GM18873 (cell line): ENCODE results near the gene CCNY.
"Not testable (repeated sequence)": the region's sequence is repeated elsewhere in the genome, so short reads cannot be mapped to it uniquely, and the experiment has no call there.

Experiments used
- ATAC-seq: cut with Tn5 transposase; IDR thresholded peaks from one replicate; pipeline ENCODE4 v1.9.1; 2021; ENCODE audit warnings: mild to moderate bottlenecking, moderate library complexity, moderate number of reproducible peaks; ENCODE audit not compliant: unreplicated experiment, low FRiP score

CCNY gene

DNA sequence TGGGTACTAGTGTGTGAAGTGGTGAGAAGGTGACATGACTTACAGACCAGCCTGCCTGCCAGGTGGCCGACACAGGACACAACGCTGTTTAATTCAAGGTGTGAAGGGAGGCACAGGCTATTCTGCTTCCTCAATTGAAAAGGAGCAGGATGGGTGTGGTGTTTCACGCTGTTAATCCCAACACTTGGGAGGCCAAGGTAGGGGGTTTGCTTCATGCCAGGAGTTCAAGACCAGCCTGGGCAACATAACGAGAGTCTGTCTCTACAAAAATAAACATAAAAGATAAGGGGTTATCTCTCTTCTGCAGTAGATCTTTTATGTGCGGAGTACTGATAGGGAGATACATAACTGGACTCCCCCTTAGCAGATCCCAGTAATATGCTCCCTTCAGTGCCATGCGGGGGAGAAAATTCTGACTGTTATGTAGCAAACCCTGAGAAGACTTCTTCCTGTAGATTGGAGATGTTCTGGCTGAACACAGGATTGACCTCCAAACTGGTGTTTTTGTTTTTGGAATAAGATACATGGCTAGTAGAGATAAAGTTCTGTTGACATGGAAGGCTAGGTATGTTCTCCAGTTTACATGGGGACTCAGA is 63.2 kb downstream of the CCNY start:
- ATAC-seq: no peak

DNA sequence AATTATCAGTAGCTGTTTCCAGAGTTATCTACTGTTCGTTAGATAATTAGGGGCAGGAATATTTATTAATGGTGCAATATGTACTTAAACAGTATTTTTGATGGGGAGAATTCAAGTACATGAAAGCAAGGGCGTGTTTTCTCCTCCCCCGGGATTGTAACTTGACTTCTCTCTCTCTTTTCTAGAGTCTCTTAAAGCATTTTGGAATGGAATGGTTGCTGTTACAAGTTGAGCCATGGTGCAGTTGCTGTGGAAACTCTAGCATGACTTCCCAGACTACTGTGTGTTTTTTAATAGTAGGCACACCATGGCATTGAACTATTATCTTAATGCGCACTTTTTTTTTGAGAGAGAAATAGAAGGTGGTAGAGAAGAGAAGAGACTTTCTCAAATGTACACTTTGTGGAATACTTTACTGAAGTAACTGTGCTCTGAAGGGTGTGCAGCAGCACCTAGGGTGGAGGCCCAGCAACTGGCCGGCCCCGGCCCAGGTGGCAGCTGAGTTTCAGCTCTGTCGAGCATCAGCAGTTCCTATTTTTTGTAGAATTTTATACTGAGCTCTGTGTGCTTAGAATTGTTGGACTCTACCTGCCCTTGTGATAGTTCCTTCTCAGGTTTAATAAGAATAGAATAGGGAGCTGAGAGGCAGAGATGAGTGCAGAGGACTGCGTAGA is 64.4 kb downstream of the CCNY start:
- no peak for ATAC-seq

DNA sequence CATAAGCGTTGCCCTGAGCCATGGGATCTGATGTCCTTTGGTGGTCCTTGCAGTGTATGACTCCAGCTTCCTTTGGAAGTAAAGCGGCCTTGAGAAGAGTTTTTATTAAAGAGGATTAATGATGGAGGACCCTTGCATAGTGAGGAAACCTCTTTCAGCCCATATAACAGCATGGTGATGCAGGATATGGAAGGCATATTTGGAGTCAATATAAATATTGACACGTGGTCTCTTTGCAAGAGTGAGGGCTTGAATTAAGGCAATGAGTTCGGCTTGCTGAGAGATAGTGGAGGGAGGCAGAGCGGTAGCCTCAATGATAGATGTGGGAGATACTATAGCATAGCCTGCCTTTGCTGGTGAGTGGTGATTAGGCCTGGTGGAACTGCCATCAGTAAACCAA is 67.2 kb downstream of the CCNY start:
- ATAC-seq: not testable (repeated sequence)

DNA sequence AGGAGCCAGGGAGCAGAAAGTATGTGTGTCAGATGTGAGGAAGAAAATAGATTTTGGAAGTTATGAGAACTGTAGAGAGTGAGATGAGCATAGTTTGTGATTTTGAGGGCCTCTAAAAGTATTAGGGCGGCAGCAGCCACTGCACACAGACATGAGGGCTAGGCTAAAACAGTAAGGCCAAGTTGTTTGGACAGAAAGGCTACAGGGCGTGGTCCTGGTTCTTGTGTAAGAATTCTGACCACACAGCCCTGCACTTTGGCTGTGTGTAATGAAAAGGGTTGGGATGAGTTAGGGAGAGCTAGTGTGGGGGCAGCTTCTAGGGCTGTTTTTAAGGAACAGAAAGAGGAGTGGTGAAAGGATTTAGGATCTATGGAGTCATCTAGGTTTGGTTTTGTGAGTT is 67.8 kb downstream of the CCNY start:
- not testable (repeated sequence) for ATAC-seq

DNA sequence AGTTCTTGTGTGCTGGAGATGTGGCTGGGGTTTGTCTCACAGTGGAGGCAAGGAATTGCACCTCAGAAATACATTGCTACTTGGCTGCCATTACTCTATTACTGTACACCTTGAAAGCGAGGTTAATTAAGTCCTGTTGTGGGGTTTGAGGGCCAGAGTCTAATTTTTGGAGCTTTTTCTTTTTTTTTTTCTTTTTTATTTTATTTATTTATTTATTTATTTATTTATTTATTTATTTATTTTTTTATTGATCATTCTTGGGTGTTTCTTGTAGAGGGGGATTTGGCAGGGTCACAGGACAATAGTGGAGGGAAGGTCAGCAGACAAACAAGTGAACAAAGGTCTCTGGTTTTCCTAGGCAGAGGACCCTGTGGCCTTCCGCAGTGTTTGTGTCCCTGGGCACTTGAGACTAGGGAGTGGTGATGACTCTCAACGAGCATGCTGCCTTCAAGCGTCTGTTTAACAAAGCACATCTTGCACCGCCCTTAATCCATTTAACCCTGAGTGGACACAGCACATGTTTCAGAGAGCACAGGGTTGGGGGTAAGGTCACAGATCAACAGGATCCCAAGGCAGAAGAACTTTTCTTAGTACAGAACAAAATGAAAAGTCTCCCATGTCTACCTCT is 69.8 kb downstream of the CCNY start:
- not testable (repeated sequence) for ATAC-seq

DNA sequence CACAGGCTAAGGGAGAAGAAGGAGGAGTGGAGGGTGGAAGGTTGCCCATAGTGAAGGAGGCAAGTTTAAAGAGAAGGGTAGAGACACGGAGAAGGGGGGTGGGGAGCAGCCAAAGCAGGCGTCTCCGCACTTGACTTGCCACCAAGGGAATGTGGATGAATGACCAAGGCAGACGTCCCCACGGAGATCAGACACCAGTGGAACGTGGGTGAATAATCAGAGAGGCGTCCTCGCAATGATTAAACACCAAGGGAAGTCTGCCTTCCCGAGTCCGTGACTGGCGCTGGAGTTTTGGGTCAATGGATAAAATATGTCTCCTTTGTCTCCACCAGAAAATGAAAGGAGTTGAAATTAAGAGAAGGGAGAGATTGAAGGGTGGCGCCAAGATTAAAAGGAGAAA is 71.4 kb downstream of the CCNY start:
- ATAC-seq: not testable (repeated sequence)

DNA sequence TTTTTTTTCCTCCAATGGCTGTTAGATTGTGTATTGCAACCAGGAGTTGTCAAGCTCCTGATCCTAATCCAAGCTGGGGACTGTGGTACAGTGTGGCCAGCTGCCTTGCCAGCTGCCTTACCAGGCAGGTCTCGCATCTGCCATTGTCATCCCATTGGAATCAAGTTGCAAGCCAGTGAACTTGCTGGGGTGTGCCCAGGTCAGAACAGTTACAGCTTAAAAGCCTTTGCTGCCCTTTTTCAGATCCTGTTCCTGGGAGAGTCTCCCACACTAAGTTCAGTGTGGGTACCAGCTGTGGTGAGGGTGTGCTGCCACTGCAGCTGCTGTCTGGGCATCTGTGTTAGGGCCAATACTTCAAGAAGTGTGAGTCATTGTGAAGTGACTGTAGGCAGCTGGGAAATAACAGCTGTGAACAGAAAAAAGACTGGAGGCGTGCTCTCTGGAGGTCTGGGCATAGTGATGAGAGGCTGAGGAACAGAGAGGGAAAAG is 72.8 kb downstream of the CCNY start:
- no peak for ATAC-seq

DNA sequence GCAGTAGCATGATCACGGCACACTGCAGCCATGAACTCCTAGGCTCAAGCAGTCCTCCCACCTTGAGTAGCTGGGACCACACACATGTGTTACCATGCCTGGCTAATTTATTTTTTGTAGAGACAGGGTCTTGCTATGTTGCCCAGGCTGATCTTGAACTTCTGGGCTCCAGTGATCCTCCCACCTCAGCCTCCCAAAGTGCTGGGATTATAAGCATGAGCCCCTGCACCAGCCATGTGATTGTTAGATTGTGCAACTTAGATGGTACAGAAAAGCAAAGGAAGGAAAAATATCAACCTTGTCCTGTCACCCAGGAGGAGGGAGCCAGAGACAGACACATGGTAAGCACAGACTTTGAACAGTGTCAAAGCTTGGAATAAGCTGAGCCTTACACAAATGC is 73.5 kb downstream of the CCNY start:
- ATAC-seq: no peak

DNA sequence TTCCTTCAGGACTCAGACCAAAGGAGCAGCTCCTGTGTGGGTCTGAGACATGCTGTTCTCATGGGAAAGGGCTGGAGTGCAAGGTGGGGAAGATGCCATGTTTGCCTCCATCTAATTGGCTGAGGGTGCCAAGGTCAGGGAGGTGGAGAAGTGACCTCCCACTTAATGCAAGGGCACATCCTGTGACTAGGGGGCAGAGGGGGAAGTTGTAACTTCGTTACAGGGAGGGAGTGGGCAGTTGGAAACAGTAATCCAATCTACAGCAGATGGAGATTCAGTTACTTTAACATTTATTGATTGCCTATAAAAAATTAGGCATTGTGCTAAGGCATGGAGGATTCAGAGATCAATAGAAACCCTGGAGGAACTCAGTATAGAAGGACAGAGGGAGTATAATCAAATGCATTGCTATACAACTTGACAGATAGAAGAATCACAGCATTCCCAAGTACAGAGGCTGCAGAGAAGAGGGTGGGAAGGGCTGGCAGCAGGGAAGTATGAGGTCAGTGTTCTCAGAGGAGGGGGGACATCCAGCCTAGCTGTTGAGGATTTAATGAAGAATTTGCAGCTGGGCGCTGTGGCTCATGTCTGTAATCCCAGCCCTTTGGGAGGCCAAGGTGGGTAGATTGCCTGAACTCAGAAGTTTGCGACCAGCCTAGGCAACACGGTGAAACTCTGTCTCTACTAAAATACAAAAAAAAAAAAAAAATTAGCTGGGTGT is 75.9 kb downstream of the CCNY start:
- ATAC-seq: no peak

DNA sequence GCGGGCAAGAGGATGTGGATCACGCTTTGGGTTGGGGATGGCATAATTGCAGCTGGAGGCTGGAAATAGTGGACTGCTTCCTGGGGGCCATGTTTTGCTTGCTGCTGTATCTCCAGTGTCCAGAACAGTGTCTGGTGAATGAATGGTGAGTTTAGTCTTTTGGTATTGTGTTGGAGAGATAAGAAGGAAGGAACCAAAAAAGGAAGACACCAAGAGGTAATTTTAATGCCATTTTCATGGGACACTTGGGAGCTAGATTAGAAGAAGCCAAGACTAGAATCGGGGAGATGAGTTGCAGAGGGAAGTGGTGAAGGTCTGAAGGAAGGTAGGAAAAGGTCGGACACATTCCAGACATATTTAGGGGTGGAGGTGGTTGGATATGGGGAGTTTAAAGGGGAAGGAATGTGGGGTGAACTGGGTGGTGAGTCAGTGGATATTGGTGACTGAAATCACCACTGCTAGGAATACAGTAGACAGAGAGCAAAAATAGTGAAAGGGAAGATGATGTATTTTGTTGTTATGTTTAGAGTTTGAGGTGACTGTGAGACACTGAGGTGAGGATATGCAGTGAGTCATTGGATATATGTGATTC is 76.7 kb downstream of the CCNY start:
- no peak for ATAC-seq

DNA sequence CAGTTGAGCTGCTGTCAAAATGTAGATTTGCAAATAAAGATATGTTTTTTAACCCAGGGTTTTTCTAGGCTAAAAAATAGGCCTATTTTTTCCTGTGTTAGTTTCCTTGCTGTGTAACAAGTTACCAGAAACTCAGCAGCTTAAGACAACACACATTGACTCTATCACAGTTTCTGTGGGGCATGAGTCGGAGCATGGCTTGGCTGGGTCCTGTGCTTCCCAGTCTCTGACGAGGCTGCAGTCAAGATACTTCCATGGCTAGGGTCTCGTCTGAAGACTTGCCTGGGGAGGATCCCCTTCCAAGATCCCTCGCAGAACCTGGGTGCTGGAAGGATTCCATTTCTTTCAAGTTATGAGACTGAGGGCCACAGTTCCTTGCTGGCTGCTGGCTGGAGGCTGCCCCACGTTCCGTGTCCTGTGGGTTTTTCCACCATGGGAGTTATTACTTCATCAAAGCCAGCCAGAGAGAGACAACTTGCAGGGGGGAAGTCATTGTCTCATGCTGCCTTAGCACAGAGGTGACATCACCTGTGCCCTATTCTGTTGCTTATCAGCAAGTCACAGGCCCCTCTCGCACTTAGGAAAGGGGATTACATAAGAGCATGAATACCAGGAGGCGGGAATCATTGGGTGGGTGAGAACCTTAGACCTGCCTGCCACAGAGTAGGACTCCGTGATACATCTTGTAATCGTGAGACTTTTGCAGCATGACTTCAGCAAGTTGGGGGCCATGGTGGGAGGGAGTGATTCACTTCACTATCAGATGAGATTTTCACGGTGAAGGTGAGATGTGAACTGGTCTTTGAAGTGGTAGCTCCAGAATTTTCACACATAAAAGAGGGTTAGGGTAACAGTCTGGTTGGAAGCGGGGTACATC is 77.9 kb downstream of the CCNY start:
- ATAC-seq: no peak

DNA sequence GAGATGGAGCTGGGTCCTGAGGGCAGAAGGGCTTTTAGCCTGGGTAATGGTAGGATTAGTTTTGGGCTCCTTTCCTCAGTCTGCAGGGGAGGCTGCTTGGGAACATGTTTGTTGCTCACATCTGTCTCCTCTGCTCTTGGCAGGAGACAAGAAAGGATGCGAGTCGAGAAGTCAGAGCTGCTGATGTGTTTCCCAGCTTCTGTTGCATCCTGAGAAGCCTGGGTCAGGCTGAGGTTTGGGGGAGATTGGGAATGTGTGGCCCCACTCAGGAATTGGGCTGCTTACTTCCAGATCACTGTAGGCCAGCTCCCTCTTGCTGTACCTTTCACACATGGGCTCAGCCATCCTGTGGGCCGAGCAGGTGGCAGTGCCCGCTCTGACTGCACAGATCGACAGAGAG is 79.2 kb downstream of the CCNY start:
- ATAC-seq: no peak

DNA sequence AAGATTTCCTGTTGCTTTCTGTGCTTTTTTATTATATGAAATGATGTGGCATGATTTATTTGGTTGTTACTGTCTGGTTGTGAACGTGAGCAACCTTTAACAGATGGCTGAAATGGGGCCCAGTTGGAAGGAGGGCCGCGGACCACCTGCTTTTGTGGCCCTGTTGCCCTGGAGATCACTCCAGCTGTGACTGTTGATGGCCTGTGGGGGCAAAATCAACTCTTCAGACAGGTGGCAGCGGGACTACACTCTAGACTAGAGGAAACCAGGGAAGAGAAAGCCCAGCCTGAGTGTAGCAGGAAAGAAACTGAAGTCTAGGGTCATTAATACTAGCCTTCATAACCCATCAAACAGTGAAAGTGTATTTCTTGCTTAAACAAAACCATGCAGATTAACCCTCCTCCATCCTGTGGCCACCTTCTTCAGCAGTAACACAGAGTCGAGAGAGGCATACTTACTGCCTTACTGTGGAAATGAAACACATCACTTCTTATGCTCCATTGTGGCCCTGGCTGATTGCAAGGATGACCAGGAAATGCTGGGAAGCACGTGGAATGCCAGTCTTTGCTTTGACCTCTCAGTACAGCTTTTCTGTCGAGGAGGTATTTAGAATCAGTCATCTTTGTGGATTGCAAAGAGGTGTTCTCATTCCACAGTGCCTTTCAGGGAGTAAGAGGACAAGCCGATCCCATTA is 80.5 kb downstream of the CCNY start:
- ATAC-seq: no peak

DNA sequence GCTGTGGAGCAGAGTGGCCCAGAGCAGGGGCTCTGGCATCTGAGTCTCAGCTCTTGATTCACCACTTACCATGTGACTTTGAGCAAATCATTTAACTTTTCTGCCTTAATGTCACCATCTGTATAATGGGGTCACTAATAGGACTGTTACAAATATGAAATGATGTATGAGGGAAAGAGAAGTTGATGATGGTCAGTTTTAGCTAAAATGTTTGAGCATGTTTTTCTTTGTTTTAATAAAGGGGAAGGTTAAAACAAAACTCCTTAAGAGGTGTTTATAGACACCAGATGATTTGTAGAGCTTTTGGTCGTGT is 81.0 kb downstream of the CCNY start:
- no peak for ATAC-seq

DNA sequence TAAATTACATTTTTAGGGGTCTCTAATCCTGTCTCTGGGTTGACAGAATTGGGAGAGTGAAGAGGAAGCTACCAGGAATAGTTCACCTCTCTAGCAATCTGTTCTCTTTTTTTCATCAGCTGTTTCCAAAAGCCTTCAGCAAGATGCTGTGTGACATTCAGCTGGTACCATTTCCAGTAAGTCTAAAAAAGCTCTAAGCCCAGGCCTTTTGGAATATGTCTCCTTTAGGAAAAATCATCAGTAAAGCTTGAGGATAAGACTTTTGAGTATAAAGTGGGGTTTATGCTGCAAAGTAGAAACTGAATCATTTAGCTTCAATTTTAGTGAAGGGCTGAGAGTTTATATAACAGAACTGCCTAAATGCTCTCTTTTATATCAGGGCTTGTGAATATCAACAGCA is 81.5 kb downstream of the CCNY start:
- no peak for ATAC-seq

DNA sequence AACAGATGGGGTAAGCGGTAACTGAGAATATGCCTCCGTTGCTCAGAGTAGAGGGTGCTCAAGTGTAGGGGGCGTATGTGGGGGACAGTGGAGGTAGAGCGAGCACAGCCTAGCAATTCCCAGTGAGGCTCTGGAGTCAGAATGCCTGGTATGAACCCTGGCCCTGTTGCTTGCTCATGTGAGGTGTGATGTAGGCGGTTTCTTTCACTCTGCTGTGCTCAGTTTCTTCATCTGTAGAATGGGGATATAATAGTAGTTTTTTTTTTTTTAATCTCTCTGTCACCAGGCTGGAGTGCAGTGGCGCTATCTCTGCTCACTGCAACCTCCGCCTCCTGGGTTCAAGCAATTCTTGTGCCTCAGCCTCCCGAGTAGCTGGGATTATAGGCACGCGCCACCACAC is 82.3 kb downstream of the CCNY start:
- ATAC-seq: not testable (repeated sequence)

DNA sequence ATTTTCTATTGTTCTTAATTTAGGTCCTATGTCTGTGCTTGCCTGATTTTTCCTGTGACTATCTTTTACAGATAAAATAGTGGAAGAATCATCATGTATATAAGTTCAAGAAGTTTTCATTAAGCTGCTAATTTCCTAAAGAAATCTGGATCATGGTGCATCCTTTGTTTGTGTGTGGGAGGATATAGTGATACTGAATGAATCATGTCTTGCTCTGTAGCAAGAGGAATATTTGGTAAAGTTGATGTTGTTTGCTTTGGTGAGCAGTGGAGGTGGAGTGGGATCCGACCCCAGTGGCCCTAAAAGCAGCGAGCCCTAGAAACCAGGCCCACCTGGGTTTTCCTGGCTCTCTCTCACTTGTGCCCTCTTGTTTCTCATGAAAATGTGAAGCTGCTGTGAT is 83.7 kb downstream of the CCNY start:
- ATAC-seq: no peak

DNA sequence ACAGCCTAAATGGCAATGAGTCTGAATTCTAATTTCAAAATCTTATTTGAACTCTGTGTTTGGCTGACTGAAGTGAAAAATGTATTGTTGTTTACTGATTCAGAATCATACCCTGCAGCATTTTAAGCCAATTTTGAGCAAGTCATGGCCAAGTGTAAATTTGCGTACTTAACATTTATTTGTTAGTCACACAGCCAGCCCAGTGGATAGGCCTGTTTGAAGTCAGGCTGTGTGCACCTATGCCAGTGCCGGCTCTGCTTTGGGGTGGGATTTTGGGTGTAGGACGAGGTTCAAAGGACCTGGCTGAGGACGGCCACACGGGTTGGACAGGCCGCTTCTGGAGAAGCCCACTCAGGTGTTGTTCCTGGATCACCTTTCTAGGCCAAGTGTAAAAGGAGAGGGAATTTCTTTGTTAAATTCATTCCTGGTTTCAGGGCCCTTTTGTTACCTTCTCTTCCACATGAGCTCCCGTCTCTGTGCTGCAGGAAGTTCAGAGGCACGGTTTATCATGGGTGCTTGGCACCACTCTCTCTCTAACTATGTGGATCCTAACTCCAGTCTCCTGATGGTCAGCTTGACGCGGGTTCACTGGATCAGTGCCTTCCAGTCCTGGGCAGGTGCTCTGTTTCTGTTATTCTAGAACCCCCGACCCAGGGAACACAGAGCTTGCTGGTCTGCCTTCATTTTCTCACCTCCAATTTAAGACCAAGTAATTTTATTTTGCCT is 84.7 kb downstream of the CCNY start:
- no peak for ATAC-seq
